Lower lobe of right lung (tissue), 2 donors: ENCODE data around the gene NDUFB7. TPM values are rescaled to one million over a fixed set of nuclear protein-coding genes. Genes with fewer than 3 reads are reported as not detected.
A peak's percentile ranks its signal among the peaks of the same experiment; 100 is the strongest.
"Not testable (repeated sequence)": the region's sequence is repeated elsewhere in the genome, so short reads cannot be mapped to it uniquely, and the experiment has no call there.

Experiments used
- ATAC-seq, 2 donors: fragments of 200-7000 bp; cut with Tn5 transposase; one replicate each; pipeline ENCODE4 v1.9.1; 2020 to 2022; ENCODE audit warnings: mild to moderate bottlenecking in 2 of 2, moderate library complexity in 2 of 2
- DNase-seq: peaks from one replicate; pipeline ENCODE4 v3.0.0-alpha.2; 2020
- H3K27ac ChIP-seq: fragments of 200-600 bp; one replicate; pipeline ENCODE4 v1.8.0; 2022
- H3K27me3 ChIP-seq: fragments of 200-600 bp; one replicate; pipeline ENCODE4 v1.8.0; 2022; ENCODE audit warnings: low read depth
- H3K36me3 ChIP-seq: fragments of 200-600 bp; one replicate; pipeline ENCODE4 v1.8.0; 2022; ENCODE audit warnings: mild to moderate bottlenecking
- H3K4me1 ChIP-seq: fragments of 200-600 bp; one replicate; pipeline ENCODE4 v1.8.0; 2022
- H3K4me3 ChIP-seq: fragments of 200-600 bp; one replicate; pipeline ENCODE4 v1.8.0; 2022; ENCODE audit warnings: mild to moderate bottlenecking
- H3K9me3 ChIP-seq: fragments of 200-600 bp; one replicate; pipeline ENCODE4 v1.8.0; 2022
- CTCF ChIP-seq: fragments of 200-600 bp; IDR thresholded peaks from one replicate; pipeline ENCODE4 v1.8.0; 2022; ENCODE audit warnings: antibody characterized with exemption, mild to moderate bottlenecking
- intact Hi-C: fragments of 100-400 bp; cut with DNase I; formaldehyde crosslinking; loops from one replicate; pipeline ENCODE4 v1.11.0; 2022
- total RNA-seq: library from RNA; stranded (reverse); fragmentation: NEBNext Ultra II Directional; extraction: Animal tissue kit (Norgen Biotek cat#: 25700); gene quantifications from one replicate; pipeline ENCODE4 v1.2.1, GENCODE V29; 2021
- donor health status: DM: no; HTN: yes; CAD: no; lungs with severe emphysema.

NDUFB7 gene
- total RNA-seq, 1 donor from 2014 or later = 121 TPM

GRCh38 chr19:14553939-14554243 lies 18.0 kb downstream of the NDUFB7 start:
- TF ChIP-seq CTCF = no peak
- Histone ChIP-seq H3K36me3 (peaks cover 5% of the 10 kb centered on the region), H3K9me3 (no peaks in the 10 kb centered on the region), H3K27ac (no peak overlapping the region), H3K4me1 (peaks cover 22% of the 10 kb centered on the region), H3K27me3 (no peaks in the 10 kb centered on the region), H3K4me3 (no peak overlapping the region)
- intact Hi-C loops = no loop called here
- ATAC-seq (no peak), DNase-seq (no peak)

- no peaks in the 10 kb centered on the region for H3K27me3 ChIP-seq
- no peak for ATAC-seq
- no peaks in the 10 kb centered on the region for H3K9me3 ChIP-seq
- H3K4me3 ChIP-seq = no peak overlapping the region
- TF ChIP-seq CTCF = no peak
- peaks cover 22% of the 10 kb centered on the region for H3K4me1 ChIP-seq
- peaks cover 11% of the 10 kb centered on the region for H3K36me3 ChIP-seq
- DNase-seq = no peak
- no peak overlapping the region for H3K27ac ChIP-seq
- intact Hi-C loops = no loop called here
Observed at GRCh38 chr19:14553042-14553938, 18.6 kb downstream of the NDUFB7 start.

- intact Hi-C loops, H3K9me3 ChIP-seq, ATAC-seq, H3K4me3 ChIP-seq, H3K27me3 ChIP-seq, H3K27ac ChIP-seq, DNase-seq: not testable (repeated sequence)
- H3K4me1 ChIP-seq = peaks cover 20% of the 10 kb centered on the region
- peaks cover 11% of the 10 kb centered on the region for H3K36me3 ChIP-seq
Observed at GRCh38 chr19:14552006-14552360, 19.9 kb downstream of the NDUFB7 start.

- intact Hi-C loops, H3K27ac ChIP-seq, H3K9me3 ChIP-seq, H3K4me3 ChIP-seq, H3K27me3 ChIP-seq: not testable (repeated sequence)
- peaks cover 11% of the 10 kb centered on the region for H3K36me3 ChIP-seq
- TF ChIP-seq CTCF = peak; percentile 6
- DNase-seq = peak; percentile 64
- peak; percentile 43 to 54 for ATAC-seq
- H3K4me1 ChIP-seq = peaks cover 14% of the 10 kb centered on the region
Observed at GRCh38 chr19:14551134-14552005, 20.5 kb downstream of the NDUFB7 start.

DNA sequence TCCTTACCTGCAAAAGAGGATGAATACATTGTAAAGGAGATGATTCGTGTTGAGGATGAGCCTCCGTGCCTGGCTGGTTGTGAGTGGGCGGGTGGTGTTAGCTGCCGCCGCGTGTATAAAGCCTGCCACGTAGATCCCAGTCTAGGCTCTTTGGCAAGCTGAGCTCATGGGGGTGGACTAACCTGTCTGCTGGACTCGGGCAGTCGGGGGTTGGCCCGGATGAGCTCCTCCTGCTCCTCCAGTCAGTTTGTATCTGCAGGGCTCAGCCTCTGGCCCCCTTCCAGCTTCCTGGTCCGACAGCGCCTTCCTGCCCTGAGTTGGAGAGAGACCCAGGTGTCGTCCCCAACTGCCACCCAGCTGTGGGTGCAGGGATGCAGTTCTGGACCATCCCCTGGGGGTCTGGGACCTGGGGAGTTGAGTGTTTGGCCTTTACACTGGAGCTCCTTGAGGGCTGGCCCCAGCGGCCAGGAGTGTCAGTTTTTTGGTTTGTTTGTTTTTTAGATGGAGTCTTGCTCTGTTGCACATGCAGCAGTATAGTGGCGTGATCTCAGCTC lies 21.6 kb downstream of the NDUFB7 start:
- Histone ChIP-seq H3K36me3 (peaks cover 17% of the 10 kb centered on the region), H3K9me3 (no peaks in the 10 kb centered on the region), H3K27me3 (no peaks in the 10 kb centered on the region), H3K4me1 (peaks cover 11% of the 10 kb centered on the region), H3K27ac (no peak overlapping the region), H3K4me3 (no peak overlapping the region)
- intact Hi-C loops = no loop called here
- DNase-seq = no peak
- ATAC-seq = no peak
- TF ChIP-seq CTCF = no peak
